Breast epithelium (tissue), 4 donors: ENCODE data around the gene DLEC1. TPM values are rescaled to one million over a fixed set of nuclear protein-coding genes. Genes with fewer than 3 reads are reported as not detected.

ENCODE experiments used
- DNase-seq, 2 donors: peaks; one replicate each; pipeline ENCODE4 v3.0.0-alpha.2; 2019; ENCODE audit warnings: low spot score in 2 of 2
- H3K27ac ChIP-seq, 2 donors: fragments of 200-600 bp; sonication (generic) in 1 of 2; one replicate each; pipeline ENCODE4 v1.5.1; 2016 to 2019; ENCODE audit warnings: mild to moderate bottlenecking in 1 of 2
- H3K27me3 ChIP-seq, 2 donors: fragments of 200-600 bp; sonication (generic) in 1 of 2; one replicate each; pipeline versions ENCODE4 v1.5.1 to v1.6.0; 2017 to 2019; ENCODE audit warnings: control low read depth in 1 of 2, mild to moderate bottlenecking in 1 of 2
- H3K36me3 ChIP-seq: fragments of 200-600 bp; one replicate; pipeline ENCODE4 v1.5.1; 2019
- H3K4me1 ChIP-seq, 2 donors: fragments of 200-600 bp; sonication (generic); one replicate each; pipeline ENCODE4 v1.5.1; 2016 to 2019; ENCODE audit warnings: control low read depth in 1 of 2
- H3K4me3 ChIP-seq, 3 donors: fragments of 200-600 bp; sonication (generic); 1 replicate in 2 of 3; 2 replicates in 1 of 3; pipeline ENCODE4 v1.5.1; 2016 to 2019; ENCODE audit warnings: mild to moderate bottlenecking in 3 of 3, moderate library complexity in 2 of 3
- H3K9me3 ChIP-seq, 2 donors: fragments of 200-600 bp; sonication (generic) in 1 of 2; one replicate each; pipeline ENCODE4 v1.5.1; 2016 to 2019; ENCODE audit warnings: control low read depth in 1 of 2
- POLR2A ChIP-seq: fragments of 450-650 bp; IDR thresholded peaks from one replicate; pipeline ENCODE4 v1.6.1; 2016; ENCODE audit warnings: antibody characterized with exemption, mild to moderate bottlenecking, moderate library complexity
- POLR2AphosphoS5 ChIP-seq, 3 donors: sonication (generic); formaldehyde crosslinking; IDR thresholded peaks; one replicate each; pipeline ENCODE4 v1.6.1; 2017; ENCODE audit warnings: antibody characterized with exemption in 3 of 3
- intact Hi-C: fragments of 100-400 bp; cut with DNase I; formaldehyde crosslinking; loops from one replicate; pipeline ENCODE4 v1.15.1; 2023; ENCODE audit warnings: low total_unique reads
- total RNA-seq, 3 donors: library from RNA; depleted of rRNA; stranded (reverse); fragments of >200 nt; gene quantifications; one replicate each; pipeline ENCODE4 v1.1.0, GENCODE V29; 2016
- TF ChIP-seq, protein P1 (sequence below), 3 donors: fragments of 450-650 bp; IDR thresholded peaks; one replicate each; pipeline ENCODE4 v1.5.1; 2016 to 2017; ENCODE audit warnings: antibody characterized with exemption in 3 of 3, mild to moderate bottlenecking in 3 of 3, moderate library complexity in 3 of 3

The DLEC1 gene
- total RNA-seq, 3 donors from 2014 or later, result 0.98 to 2.0 (median 1.1) TPM

DNA sequence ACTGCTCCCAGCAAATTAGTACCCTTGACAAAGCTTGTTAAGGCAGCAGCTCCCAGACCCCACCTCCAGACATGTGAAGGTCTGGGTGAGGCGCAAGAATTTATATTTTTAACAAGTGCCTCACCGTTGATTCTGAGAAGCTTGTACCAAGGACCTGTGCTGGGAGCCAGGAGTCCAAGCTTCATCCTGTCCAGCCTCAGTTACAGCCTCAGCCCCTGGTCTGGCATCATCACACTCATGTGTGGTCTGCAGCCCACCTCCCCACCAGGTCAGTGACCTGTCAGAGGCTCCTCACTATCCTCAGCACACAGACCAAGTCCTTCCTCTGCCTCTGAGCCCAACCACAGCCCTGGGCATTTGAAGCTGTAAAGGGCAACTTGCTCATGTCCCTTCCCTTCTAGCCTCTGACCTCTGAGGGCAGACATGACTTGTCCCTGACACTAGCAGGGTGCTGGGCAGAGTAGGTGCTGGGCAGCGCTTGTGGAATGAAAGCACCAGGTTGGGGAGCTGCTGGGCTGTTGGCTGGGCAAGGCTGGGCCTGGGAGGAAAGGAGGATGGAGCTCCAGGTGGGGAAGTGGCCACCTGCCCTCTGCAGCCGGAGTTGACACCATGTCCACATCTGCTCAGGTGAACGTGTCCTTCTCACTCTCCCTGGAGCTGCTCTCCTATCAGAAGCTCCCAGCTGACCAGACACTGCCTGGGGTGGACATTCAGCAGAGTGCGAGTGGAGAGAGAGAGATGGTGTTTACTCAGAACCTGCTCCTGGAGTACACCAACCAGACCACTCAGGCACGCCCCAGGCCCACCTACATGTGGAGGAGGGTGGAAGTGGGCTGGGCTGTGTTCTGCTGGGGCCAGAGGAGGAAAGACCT is 81.0 kb downstream of the DLEC1 start:
- H3K36me3 ChIP-seq, result no peaks in the 10 kb centered on the region
- TF ChIP-seq POLR2AphosphoS5 (IDR thresholded peaks at IDR 0.05) (no peak), POLR2A (no peak)
- TF ChIP-seq, protein P1, sequence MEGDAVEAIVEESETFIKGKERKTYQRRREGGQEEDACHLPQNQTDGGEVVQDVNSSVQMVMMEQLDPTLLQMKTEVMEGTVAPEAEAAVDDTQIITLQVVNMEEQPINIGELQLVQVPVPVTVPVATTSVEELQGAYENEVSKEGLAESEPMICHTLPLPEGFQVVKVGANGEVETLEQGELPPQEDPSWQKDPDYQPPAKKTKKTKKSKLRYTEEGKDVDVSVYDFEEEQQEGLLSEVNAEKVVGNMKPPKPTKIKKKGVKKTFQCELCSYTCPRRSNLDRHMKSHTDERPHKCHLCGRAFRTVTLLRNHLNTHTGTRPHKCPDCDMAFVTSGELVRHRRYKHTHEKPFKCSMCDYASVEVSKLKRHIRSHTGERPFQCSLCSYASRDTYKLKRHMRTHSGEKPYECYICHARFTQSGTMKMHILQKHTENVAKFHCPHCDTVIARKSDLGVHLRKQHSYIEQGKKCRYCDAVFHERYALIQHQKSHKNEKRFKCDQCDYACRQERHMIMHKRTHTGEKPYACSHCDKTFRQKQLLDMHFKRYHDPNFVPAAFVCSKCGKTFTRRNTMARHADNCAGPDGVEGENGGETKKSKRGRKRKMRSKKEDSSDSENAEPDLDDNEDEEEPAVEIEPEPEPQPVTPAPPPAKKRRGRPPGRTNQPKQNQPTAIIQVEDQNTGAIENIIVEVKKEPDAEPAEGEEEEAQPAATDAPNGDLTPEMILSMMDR (IDR thresholded peaks at IDR 0.05), result no peak
- peak in 1 of 2 donors; percentile 27 for DNase-seq
- intact Hi-C loops, result no loop called here
- no peaks in the 10 kb centered on the region for H3K27me3 ChIP-seq
- no peak overlapping the region for H3K27ac ChIP-seq
- H3K4me3 ChIP-seq, result no peak overlapping the region
- H3K4me1 ChIP-seq, result no peaks in the 10 kb centered on the region
- no peaks in the 10 kb centered on the region for H3K9me3 ChIP-seq

DNA sequence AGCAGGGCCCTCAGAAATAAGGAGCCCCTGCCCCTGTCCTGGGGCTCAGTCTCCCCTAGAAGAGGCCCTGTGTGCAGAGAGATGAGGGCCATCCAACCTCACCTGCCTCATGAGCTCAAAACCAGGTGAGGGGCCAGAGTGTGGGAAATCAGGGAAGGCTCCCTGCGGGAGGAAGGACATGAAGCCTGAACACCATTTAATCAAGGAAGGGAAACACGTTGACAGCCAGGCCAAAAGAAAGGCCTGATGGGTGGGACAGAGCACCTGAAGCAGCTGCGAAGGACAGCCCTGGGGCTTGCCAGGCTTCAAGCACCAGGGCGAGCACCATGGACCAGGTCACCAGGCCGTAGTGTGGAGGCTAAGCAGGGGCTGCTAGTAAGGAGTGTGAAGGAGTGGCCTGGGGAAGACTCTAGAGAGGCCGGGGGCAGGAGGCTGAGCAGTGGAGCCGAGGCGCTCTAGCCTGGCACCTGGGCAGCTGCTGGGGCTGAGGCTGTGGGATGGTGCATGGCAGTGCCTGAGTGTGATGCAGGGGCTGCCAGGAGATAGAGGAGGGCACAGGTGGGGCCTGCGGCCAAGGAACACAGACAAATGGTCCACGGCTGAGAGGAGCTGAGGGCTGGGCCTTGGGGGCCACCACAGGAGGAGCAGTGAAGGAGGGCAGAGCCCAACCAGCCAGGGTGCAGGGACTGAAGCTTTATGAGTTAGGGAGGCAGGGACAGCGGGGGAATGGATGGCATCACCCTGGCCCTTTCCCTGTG is 81.9 kb downstream of the DLEC1 start:
- no peak for TF ChIP-seq POLR2AphosphoS5 (IDR thresholded peaks at IDR 0.05)
- TF ChIP-seq, protein P1 (IDR thresholded peaks at IDR 0.05), result no peak
- TF ChIP-seq POLR2A, result no peak
- no peaks in the 10 kb centered on the region for H3K36me3 ChIP-seq
- H3K9me3 ChIP-seq, result no peaks in the 10 kb centered on the region
- DNase-seq, result no peak
- H3K4me3 ChIP-seq, result no peak overlapping the region
- intact Hi-C loops, result no loop called here
- H3K27me3 ChIP-seq, result no peaks in the 10 kb centered on the region
- no peaks in the 10 kb centered on the region for H3K4me1 ChIP-seq
- no peak overlapping the region for H3K27ac ChIP-seq

DNA sequence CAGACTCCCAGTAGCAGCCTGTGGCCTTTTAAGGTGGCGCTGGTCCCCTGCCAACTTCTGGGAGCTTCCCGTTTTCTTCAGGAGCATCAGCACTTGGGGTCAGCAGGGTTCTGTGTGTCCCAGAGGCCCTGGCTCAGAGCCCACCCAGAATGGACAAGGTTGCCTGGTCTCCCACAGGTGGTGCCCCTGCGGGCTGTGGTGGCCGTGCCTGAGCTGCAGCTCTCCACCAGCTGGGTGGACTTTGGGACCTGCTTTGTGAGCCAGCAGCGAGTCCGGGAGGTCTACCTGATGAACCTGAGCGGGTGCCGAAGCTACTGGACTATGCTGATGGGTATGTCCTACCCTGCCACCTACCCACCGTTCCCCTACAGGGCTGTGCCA is 82.4 kb downstream of the DLEC1 start:
- H3K27ac ChIP-seq, result no peak overlapping the region
- H3K9me3 ChIP-seq, result no peaks in the 10 kb centered on the region
- no peak for TF ChIP-seq POLR2AphosphoS5 (IDR thresholded peaks at IDR 0.05)
- TF ChIP-seq, protein P1 (IDR thresholded peaks at IDR 0.05), result no peak
- H3K4me1 ChIP-seq, result no peaks in the 10 kb centered on the region
- H3K4me3 ChIP-seq, result no peak overlapping the region
- H3K36me3 ChIP-seq, result no peaks in the 10 kb centered on the region
- intact Hi-C loops, result no loop called here
- DNase-seq, result peak in 1 of 2 donors; percentile 46
- H3K27me3 ChIP-seq, result no peaks in the 10 kb centered on the region

DNA sequence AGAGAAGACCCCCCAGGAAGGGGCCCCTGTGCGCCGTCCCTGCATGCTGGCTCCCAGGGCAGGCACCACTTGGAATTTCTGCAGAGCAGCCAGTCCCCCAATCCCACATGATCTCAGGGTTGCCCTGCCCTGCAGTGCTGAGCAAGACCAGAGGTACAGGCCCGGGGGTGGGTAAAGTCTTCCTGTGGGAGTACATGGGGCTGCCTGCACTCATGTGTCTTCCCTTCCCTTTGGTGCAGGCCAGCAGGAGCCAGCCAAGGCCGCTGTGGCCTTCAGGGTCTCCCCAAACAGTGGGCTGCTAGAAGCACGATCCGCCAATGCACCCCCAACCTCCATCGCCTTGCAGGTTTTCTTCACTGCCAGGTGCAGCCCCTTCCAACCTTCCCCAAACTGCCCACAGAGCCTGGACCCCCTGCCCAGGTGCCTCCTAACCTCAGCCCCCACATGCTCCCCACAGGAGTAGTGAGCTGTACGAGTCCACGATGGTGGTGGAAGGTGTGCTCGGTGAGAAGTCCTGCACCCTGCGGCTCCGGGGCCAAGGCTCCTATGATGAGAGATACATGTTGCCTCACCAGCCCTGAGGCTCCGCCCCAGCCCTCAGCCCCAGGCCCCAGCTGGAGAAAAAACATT is 82.9 kb downstream of the DLEC1 start:
- Histone ChIP-seq H3K36me3 (no peaks in the 10 kb centered on the region), H3K9me3 (no peaks in the 10 kb centered on the region), H3K4me1 (no peaks in the 10 kb centered on the region), H3K27ac (no peak overlapping the region), H3K4me3 (no peak overlapping the region), H3K27me3 (no peaks in the 10 kb centered on the region)
- intact Hi-C loops, result no loop called here
- no peak for TF ChIP-seq POLR2AphosphoS5 (IDR thresholded peaks at IDR 0.05)
- TF ChIP-seq, protein P1 (IDR thresholded peaks at IDR 0.05), result no peak
- no peak for TF ChIP-seq POLR2A
- no peak for DNase-seq
